H1 (cell line): ENCODE results near the gene TGFB1. TPM values are rescaled to one million over a fixed set of nuclear protein-coding genes. Genes with fewer than 3 reads are reported as not detected.

Experiments
- ASH2L ChIP-seq: fragments of 200-600, 300-600 bp; sonication (generic); IDR thresholded peaks from one replicate; pipeline ENCODE4 v1.7.1; 2017; ENCODE audit warnings: low read length
- ATF2 ChIP-seq: IDR thresholded peaks from 2 replicates; pipeline ENCODE4 v1.6.1; 2012; ENCODE audit warnings: low read length, inconsistent platforms
- BRCA1 ChIP-seq: IDR thresholded peaks from 2 replicates; pipeline ENCODE4 v1.6.1; 2012; ENCODE audit warnings: low read depth, low read length, improper control_type of control experiment
- CEBPB ChIP-seq: IDR thresholded peaks from 2 replicates; pipeline ENCODE4 v1.6.1; 2012; ENCODE audit warnings: low read depth, low read length
- CHD1 ChIP-seq: IDR thresholded peaks from 2 replicates; pipeline ENCODE4 v1.6.1; 2012; ENCODE audit warnings: low read depth, low read length, improper control_type of control experiment
- CHD2 ChIP-seq: IDR thresholded peaks from 2 replicates; pipeline ENCODE4 v1.6.1; 2012; ENCODE audit warnings: low read length, improper control_type of control experiment
- CTCF ChIP-seq, 3 experiments: IDR thresholded peaks; 1 replicate in 2 of 3; 2 replicates in 1 of 3; pipeline versions ENCODE4 v1.5.1 to v1.6.1; 2011; ENCODE audit warnings: low read length in 3 of 3, mild to moderate bottlenecking in 3 of 3, inconsistent platforms in 2 of 3, low read depth in 1 of 3, moderate library complexity in 1 of 3; ENCODE audit not compliant: insufficient read depth in 1 of 3; ENCODE audit errors: control extremely low read depth in 1 of 3
- JUN ChIP-seq: IDR thresholded peaks from 2 replicates; pipeline ENCODE4 v1.6.1; 2011; ENCODE audit warnings: low read depth, mild to moderate bottlenecking, improper control_type of control experiment, low read length
- KDM1A ChIP-seq: fragments of 200-600, 300-600 bp; sonication (generic); IDR thresholded peaks from 2 replicates; pipeline ENCODE4 v1.7.1; 2016; ENCODE audit warnings: mild to moderate bottlenecking, low read length, borderline replicate concordance
- MAX ChIP-seq: IDR thresholded peaks from 2 replicates; pipeline ENCODE4 v1.6.1; 2012; ENCODE audit warnings: inconsistent platforms
- NANOG ChIP-seq: IDR thresholded peaks from 2 replicates; pipeline ENCODE4 v1.6.1; 2011; ENCODE audit warnings: low read length, low read depth, mild to moderate bottlenecking, inconsistent platforms; ENCODE audit not compliant: insufficient read depth, poor library complexity, severe bottlenecking
- RAD21 ChIP-seq, 2 experiments: IDR thresholded peaks in 1 of 2; conservative IDR thresholded peaks in 1 of 2; 2 replicates each; pipeline ENCODE4 v1.6.1; 2011; ENCODE audit warnings: low read depth in 2 of 2, low read length in 2 of 2, improper control_type of control experiment in 1 of 2, inconsistent platforms in 1 of 2, mild to moderate bottlenecking in 1 of 2, moderate library complexity in 1 of 2
- SIN3A ChIP-seq, 2 experiments: IDR thresholded peaks in 1 of 2; conservative IDR thresholded peaks in 1 of 2; 2 replicates each; pipeline ENCODE4 v1.6.1; 2011 to 2012; ENCODE audit warnings: low read length in 2 of 2, improper control_type of control experiment in 1 of 2, low read depth in 1 of 2, mild to moderate bottlenecking in 1 of 2
- SIRT6 ChIP-seq: IDR thresholded peaks from one replicate; pipeline ENCODE4 v1.7.1; 2012; ENCODE audit warnings: low read length, inconsistent platforms
- SUZ12 ChIP-seq: fragments of 200-600 bp; sonication (generic); IDR thresholded peaks from 2 replicates; pipeline ENCODE4 v1.6.1; 2012; ENCODE audit warnings: mild to moderate bottlenecking, inconsistent platforms, low read length, moderate library complexity, mixed read lengths
- TAF1 ChIP-seq: IDR thresholded peaks from 2 replicates; pipeline ENCODE4 v1.6.1; 2011; ENCODE audit warnings: mild to moderate bottlenecking, low read depth, low read length
- TCF12 ChIP-seq: IDR thresholded peaks from 2 replicates; pipeline ENCODE4 v1.6.1; 2011; ENCODE audit warnings: low read depth, mild to moderate bottlenecking, low read length
- YY1 ChIP-seq: IDR thresholded peaks from 2 replicates; pipeline ENCODE4 v1.6.1; 2011; ENCODE audit warnings: low read depth, mild to moderate bottlenecking, low read length
- polyA plus RNA-seq, 7 experiments: library from polyadenylated mRNA; depleted of rRNA in 3 of 7; stranded (reverse) in 5 of 7; unstranded in 2 of 7; fragments of >200 nt in 5 of 7; fragments of 200-250 nt in 2 of 7; gene quantifications; 1 replicate in 5 of 7; 2 replicates in 1 of 7; 4 replicates in 1 of 7; pipeline versions ENCODE4 v1.2.1 to v1.2.3, GENCODE V29; 2011 to 2013; ENCODE audit warnings: missing spikeins in 2 of 7, mixed read lengths in 2 of 7
- total RNA-seq: library from RNA; stranded (reverse); fragmentation: NEBNext Ultra II Directional; extraction: Animal tissue kit (Norgen Biotek cat#: 25700); gene quantifications from 2 replicates; pipeline ENCODE4 v1.2.1, GENCODE V29; 2021

TGFB1 gene
- total and polyA plus RNA-seq, 2 of the 8 experiments (the other 6 are each of a cell fraction or from before 2014, with no cell fraction given): 1.7 to 10.6 TPM

DNA sequence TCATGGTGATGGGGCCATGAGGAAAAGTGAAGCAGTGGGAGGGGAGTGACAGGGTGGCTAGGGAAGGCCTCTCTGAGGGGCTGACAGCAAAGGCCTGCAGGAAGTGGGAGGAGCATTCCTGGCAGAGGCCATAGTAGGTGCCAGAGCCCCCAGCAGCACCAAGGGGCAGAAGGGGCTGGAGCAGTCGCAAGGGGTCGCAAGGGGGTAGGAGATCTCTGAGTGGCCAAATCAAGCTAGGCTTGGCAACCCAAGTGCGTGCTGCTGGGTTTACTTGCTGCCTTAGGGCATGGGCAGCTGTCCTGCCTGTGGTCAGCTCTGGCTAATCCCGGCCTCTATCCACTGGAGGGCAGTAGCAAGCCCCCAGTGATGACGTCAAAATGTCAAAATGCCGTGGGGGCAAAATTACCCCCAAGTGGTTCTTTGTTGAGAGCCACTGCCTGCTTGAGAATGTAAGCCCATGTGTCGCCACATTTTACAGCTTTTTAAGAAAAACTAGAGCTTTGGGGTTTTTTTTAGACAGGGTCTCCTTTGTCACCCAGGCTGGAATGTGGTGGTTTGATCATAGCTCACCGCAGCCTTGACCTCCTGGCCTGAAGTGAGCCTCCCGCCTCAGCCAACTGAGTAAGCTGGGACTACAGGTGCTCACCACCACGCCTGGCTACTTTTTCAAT is 32.0 kb downstream of the TGFB1 start (continued):
- TF ChIP-seq RAD21 (IDR thresholded peaks at IDR 0.05 in 1 of 2, conservative IDR thresholded peaks at IDR 0.05 in 1 of 2; ENCODE audit: low read depth in 2 of 2, low read length in 2 of 2) (peak; percentile 42 to 54; a peak in 3 of 4 replicates), SIN3A (conservative IDR thresholded peaks at IDR 0.05 in 1 of 2, IDR thresholded peaks at IDR 0.05 in 1 of 2; ENCODE audit: low read depth in 1 of 2, low read length in 2 of 2) (peak in 1 of 2 experiments; percentile 96; a peak in 2 of 4 replicates), CHD2 (no peak), TCF12 (no peak), ASH2L (no peak), CHD1 (no peak), YY1 (peak; percentile 16; the same call in 1 of the 2 replicates), SUZ12 (no peak), BRCA1 (no peak), JUN (peak; percentile 29; the same call in 1 of the 2 replicates), CTCF (IDR thresholded peaks at IDR 0.05; ENCODE audit: control extremely low read depth in 1 of 3, insufficient read depth in 1 of 3, low read depth in 1 of 3, low read length in 3 of 3) (peak; percentile 65 to 90 (median 69)), ATF2 (peak; percentile 85; the same call in 1 of the 2 replicates), SIRT6 (no peak), CEBPB (no peak), KDM1A (no peak), MAX (peak; percentile 28; the same call in 1 of the 2 replicates), NANOG (no peak), TAF1 (no peak)
- TF ChIP-seq, all 59 proteins: peak for 10
